HUES64 (cell line): ENCODE data around the gene GAPVD1.

Experiments
- H3K27ac ChIP-seq: 2 replicates; pipeline ENCODE4 v1.7.0; 2013; ENCODE audit warnings: low read depth, low read length, inconsistent platforms
- H3K27me3 ChIP-seq: 2 replicates; pipeline ENCODE4 v1.6.1; 2013; ENCODE audit warnings: mild to moderate bottlenecking, low read length; ENCODE audit not compliant: insufficient read depth
- H3K36me3 ChIP-seq: 2 replicates; pipeline ENCODE4 v1.6.1; 2013; ENCODE audit warnings: mild to moderate bottlenecking, low read length; ENCODE audit not compliant: insufficient read depth
- H3K4me1 ChIP-seq: 2 replicates; pipeline ENCODE4 v1.6.1; 2013; ENCODE audit warnings: mild to moderate bottlenecking, low read length, moderate library complexity; ENCODE audit not compliant: insufficient read depth
- H3K4me3 ChIP-seq: 2 replicates; pipeline ENCODE4 v1.5.1; 2013; ENCODE audit warnings: mild to moderate bottlenecking, low read length, moderate library complexity
- H3K9ac ChIP-seq: 2 replicates; pipeline ENCODE4 v1.6.1; 2013; ENCODE audit warnings: mild to moderate bottlenecking, low read depth, low read length
- H3K9me3 ChIP-seq: 2 replicates; pipeline ENCODE4 v1.6.1; 2013; ENCODE audit warnings: low read depth, low read length; ENCODE audit not compliant: insufficient read depth
- WGBS: fragments of 150-250, 120-280 bp; methylation state at CpG from one replicate; pipeline ENCODE4 v1.1.7; 2013; ENCODE audit warnings: missing lambda C conversion rate; 5-methylcytosine and 5-hydroxymethylcytosine counted together

The GAPVD1 gene

GRCh38 chr9:125321496-125321895 lies 59.9 kb downstream of the GAPVD1 start:
- H3K27me3 ChIP-seq = no peaks in the 10 kb centered on the region
- no peaks in the 10 kb centered on the region for H3K4me1 ChIP-seq
- no peak overlapping the region for H3K4me3 ChIP-seq
- H3K9ac ChIP-seq = no peak overlapping the region
- no peak overlapping the region for H3K27ac ChIP-seq
- H3K9me3 ChIP-seq = no peaks in the 10 kb centered on the region
- 98% methylated on average over 1 of the region's 3 CpGs for WGBS
- H3K36me3 ChIP-seq = peaks cover 47% of the 10 kb centered on the region

GRCh38 chr9:125323615-125324014 lies 62.0 kb downstream of the GAPVD1 start:
- peaks cover 59% of the 10 kb centered on the region for H3K36me3 ChIP-seq
- no peak overlapping the region for H3K9ac ChIP-seq
- H3K4me1 ChIP-seq = no peaks in the 10 kb centered on the region
- 92% methylated on average over 1 of the region's 1 CpG for WGBS
- H3K27ac ChIP-seq = no peak overlapping the region
- no peaks in the 10 kb centered on the region for H3K27me3 ChIP-seq
- H3K9me3 ChIP-seq = no peaks in the 10 kb centered on the region
- no peak overlapping the region for H3K4me3 ChIP-seq

- no peaks in the 10 kb centered on the region for H3K9me3 ChIP-seq
- peaks cover 69% of the 10 kb centered on the region for H3K36me3 ChIP-seq
- 95% methylated on average over 2 of the region's 2 CpGs for WGBS
- no peak overlapping the region for H3K4me3 ChIP-seq
- no peaks in the 10 kb centered on the region for H3K4me1 ChIP-seq
- H3K27ac ChIP-seq = no peak overlapping the region
- no peaks in the 10 kb centered on the region for H3K27me3 ChIP-seq
- H3K9ac ChIP-seq = no peak overlapping the region
Measured at GRCh38 chr9:125325826-125326225, 64.2 kb downstream of the GAPVD1 start.

- Histone ChIP-seq H3K36me3 (peaks cover 74% of the 10 kb centered on the region), H3K27ac (no peak overlapping the region), H3K9ac (no peak overlapping the region), H3K4me3 (no peak overlapping the region), H3K4me1 (no peaks in the 10 kb centered on the region), H3K9me3 (no peaks in the 10 kb centered on the region), H3K27me3 (no peaks in the 10 kb centered on the region)
Measured at GRCh38 chr9:125329978-125330377, 68.4 kb downstream of the GAPVD1 start.

GRCh38 chr9:125330587-125330986 lies 69.0 kb downstream of the GAPVD1 start:
- H3K9me3 ChIP-seq = no peaks in the 10 kb centered on the region
- no peak overlapping the region for H3K4me3 ChIP-seq
- WGBS = 89% methylated on average over 2 of the region's 2 CpGs

GRCh38 chr9:125332527-125332926 lies 70.9 kb downstream of the GAPVD1 start:
- no peaks in the 10 kb centered on the region for H3K27me3 ChIP-seq
- WGBS = 96% methylated on average over 3 of the region's 3 CpGs
- H3K4me3 ChIP-seq = no peak overlapping the region
- no peaks in the 10 kb centered on the region for H3K4me1 ChIP-seq
- H3K9ac ChIP-seq = no peak overlapping the region
- H3K36me3 ChIP-seq = peaks cover 61% of the 10 kb centered on the region
- H3K27ac ChIP-seq = no peak overlapping the region
- H3K9me3 ChIP-seq = no peaks in the 10 kb centered on the region

More at GRCh38 chr9:125330587-125330986, 69.0 kb downstream of the GAPVD1 start:
- no peak overlapping the region for H3K9ac ChIP-seq
- peaks cover 74% of the 10 kb centered on the region for H3K36me3 ChIP-seq
- H3K27ac ChIP-seq = no peak overlapping the region
- H3K4me1 ChIP-seq = no peaks in the 10 kb centered on the region
- no peaks in the 10 kb centered on the region for H3K27me3 ChIP-seq

- no peak overlapping the region for H3K9ac ChIP-seq
- no peak overlapping the region for H3K27ac ChIP-seq
- H3K36me3 ChIP-seq = peaks cover 64% of the 10 kb centered on the region
- H3K4me1 ChIP-seq = peaks cover 2% of the 10 kb centered on the region; the same call in 1 of the 2 replicates
- H3K27me3 ChIP-seq = no peaks in the 10 kb centered on the region
- 95% methylated on average over 8 of the region's 8 CpGs for WGBS
- H3K9me3 ChIP-seq = no peaks in the 10 kb centered on the region
- no peak overlapping the region for H3K4me3 ChIP-seq
Measured at GRCh38 chr9:125337236-125337635, 75.6 kb downstream of the GAPVD1 start.

GRCh38 chr9:125338929-125339328 lies 77.3 kb downstream of the GAPVD1 start:
- 98% methylated on average over 3 of the region's 3 CpGs for WGBS
- no peak overlapping the region for H3K27ac ChIP-seq
- H3K4me1 ChIP-seq = peaks cover 17% of the 10 kb centered on the region
- no peak overlapping the region for H3K9ac ChIP-seq
- no peaks in the 10 kb centered on the region for H3K27me3 ChIP-seq
- H3K9me3 ChIP-seq = no peaks in the 10 kb centered on the region
- no peak overlapping the region for H3K4me3 ChIP-seq
- peaks cover 54% of the 10 kb centered on the region for H3K36me3 ChIP-seq

- no peaks in the 10 kb centered on the region for H3K9me3 ChIP-seq
- 92% methylated on average over 4 of the region's 4 CpGs for WGBS
- no peak overlapping the region for H3K4me3 ChIP-seq
- H3K27ac ChIP-seq = no peak overlapping the region
- no peaks in the 10 kb centered on the region for H3K27me3 ChIP-seq
- H3K4me1 ChIP-seq = peaks cover 26% of the 10 kb centered on the region
- H3K36me3 ChIP-seq = peaks cover 55% of the 10 kb centered on the region
- H3K9ac ChIP-seq = no peak overlapping the region
Measured at GRCh38 chr9:125341566-125341965, 79.9 kb downstream of the GAPVD1 start.

GRCh38 chr9:125343518-125344275 lies 82.1 kb downstream of the GAPVD1 start:
- Histone ChIP-seq H3K9ac (no peak overlapping the region), H3K9me3 (no peaks in the 10 kb centered on the region), H3K27ac (peak overlapping the region; percentile 33), H3K27me3 (no peaks in the 10 kb centered on the region), H3K4me1 (peaks cover 26% of the 10 kb centered on the region), H3K4me3 (no peak overlapping the region), H3K36me3 (peaks cover 61% of the 10 kb centered on the region)
- 20% methylated on average over 1 of the region's 3 CpGs for WGBS

- Histone ChIP-seq H3K9me3 (0 out of 2 replicates have a peak, but pooled peaks cover 11% of the 10 kb centered on the region), H3K9ac (no peak overlapping the region), H3K4me3 (no peak overlapping the region), H3K4me1 (peaks cover 26% of the 10 kb centered on the region), H3K27ac (no peak overlapping the region), H3K36me3 (peaks cover 72% of the 10 kb centered on the region), H3K27me3 (no peaks in the 10 kb centered on the region)
- WGBS = 92% methylated on average over 3 of the region's 3 CpGs
Measured at GRCh38 chr9:125346080-125346732, 84.6 kb downstream of the GAPVD1 start.
